ENCODE measurements around the gene EPHA6.
A peak's percentile ranks its signal among the peaks of the same experiment; 100 is the strongest.

EPHA6 gene

DNA sequence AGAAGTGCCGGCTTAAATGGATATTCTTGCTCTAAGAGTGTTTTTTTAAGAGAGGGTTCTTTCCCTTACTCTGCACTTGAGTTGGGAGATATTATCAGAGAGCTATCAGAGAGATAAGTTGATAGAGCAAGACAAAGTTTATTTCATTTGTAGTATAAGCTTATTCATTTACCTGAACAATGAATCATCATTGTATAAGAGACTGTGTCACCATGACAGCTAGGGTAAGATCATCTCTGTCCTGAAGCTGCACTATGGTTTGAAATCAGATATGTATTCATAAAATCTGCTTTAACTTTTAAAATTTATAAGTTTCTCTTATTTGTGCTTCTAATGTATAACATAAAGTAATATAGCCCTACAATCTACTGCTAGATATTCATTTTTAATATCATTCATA is 822.1 kb downstream of the EPHA6 start:
- no peak for TF ChIP-seq POLR2A (IDR thresholded peaks at IDR 0.05; ENCODE audit: low read length)
- TF ChIP-seq GATA1 (IDR thresholded peaks at IDR 0.05; ENCODE audit: low read depth, low read length) = no peak
- no peak for DNase-seq

DNA sequence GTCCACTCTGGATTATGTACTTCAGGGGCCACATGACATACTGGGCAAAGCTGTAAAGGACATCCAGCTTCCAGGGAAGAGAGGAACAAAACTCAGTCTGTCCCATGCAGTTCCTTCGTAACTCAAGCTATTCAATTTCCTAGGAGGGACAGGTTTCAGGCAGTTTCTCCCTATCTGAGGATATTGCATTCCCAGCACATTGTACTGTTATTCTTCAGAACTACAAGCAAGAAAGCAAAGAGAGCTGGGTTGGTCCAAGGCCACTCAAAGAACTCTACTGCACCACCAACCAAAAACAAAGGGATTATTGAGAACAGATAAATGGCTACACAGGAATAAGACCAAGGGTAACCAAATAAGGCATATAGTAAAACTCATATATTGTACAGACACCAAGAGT is 832.5 kb downstream of the EPHA6 start:
- no peak for TF ChIP-seq GATA1 (IDR thresholded peaks at IDR 0.05; ENCODE audit: low read depth, low read length)
- TF ChIP-seq POLR2A (IDR thresholded peaks at IDR 0.05; ENCODE audit: low read length) = no peak
- DNase-seq = no peak

DNA sequence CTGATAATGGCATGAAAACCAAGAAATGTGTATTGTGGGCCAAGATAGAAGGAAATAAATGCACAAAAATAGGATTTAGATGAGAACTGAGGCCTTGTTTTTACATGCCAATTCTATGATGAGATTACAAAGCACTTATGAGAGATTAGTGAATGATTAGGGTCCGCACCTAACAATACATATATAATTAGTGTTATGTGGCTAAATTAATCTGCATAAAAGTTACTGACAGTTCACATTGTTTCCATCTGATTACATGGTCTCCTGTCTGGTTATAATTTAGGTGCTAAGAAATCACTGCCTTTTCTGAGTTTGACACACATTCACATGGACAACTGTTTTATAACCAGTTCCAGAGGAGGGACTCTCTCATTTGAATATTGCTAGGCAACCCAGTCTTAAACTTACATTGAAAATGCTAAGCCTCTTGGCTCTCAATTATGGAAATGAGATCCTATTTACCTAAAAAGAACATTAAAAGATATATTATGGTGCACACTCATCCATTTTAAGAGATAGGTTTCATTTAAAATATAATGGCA is 833.1 kb downstream of the EPHA6 start:
- DNase-seq = no peak
- TF ChIP-seq POLR2A (IDR thresholded peaks at IDR 0.05; ENCODE audit: low read length) (no peak), GATA1 (IDR thresholded peaks at IDR 0.05; ENCODE audit: low read depth, low read length) (no peak)

GRCh38 chr3:97655971-97656370 is 841.6 kb downstream of the EPHA6 start:
- DNase-seq = no peak
- no peak for TF ChIP-seq POLR2A (IDR thresholded peaks at IDR 0.05; ENCODE audit: low read length)
- no peak for TF ChIP-seq GATA1 (IDR thresholded peaks at IDR 0.05; ENCODE audit: low read depth, low read length)

- DNase-seq = no peak
- TF ChIP-seq GATA1 (IDR thresholded peaks at IDR 0.05; ENCODE audit: low read depth, low read length) = no peak
- no peak for TF ChIP-seq POLR2A (IDR thresholded peaks at IDR 0.05; ENCODE audit: low read length)
Observed at GRCh38 chr3:97656638-97657037, 842.2 kb downstream of the EPHA6 start.

GRCh38 chr3:97658668-97659285 is 844.4 kb downstream of the EPHA6 start:
- TF ChIP-seq POLR2A (IDR thresholded peaks at IDR 0.05; ENCODE audit: low read length) (no peak), GATA1 (IDR thresholded peaks at IDR 0.05; ENCODE audit: low read depth, low read length) (no peak)

DNA sequence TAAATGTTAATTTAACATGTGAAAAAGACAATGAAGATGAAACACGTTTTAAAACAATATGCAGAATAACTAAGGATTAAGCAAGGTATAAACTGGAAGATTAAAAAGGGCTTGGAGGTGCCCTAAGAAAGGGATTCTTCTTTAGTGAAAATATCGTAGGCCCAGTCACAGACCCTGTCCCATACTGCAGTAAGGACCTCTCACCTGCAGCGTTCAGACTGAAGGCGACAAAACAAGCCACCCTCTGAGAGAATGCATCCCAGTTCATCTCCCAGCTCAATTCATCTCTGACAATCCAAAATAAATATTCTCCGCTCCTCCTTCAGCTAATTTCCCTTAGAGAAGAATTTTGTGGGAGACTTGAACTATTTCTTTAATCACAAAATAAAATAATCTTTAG is 847.9 kb downstream of the EPHA6 start:
- DNase-seq = no peak
- TF ChIP-seq POLR2A (IDR thresholded peaks at IDR 0.05; ENCODE audit: low read length) (no peak), GATA1 (IDR thresholded peaks at IDR 0.05; ENCODE audit: low read depth, low read length) (no peak)

More at GRCh38 chr3:97658668-97659285, 844.4 kb downstream of the EPHA6 start:
- peak; percentile 1 to 22 for DNase-seq

DNA sequence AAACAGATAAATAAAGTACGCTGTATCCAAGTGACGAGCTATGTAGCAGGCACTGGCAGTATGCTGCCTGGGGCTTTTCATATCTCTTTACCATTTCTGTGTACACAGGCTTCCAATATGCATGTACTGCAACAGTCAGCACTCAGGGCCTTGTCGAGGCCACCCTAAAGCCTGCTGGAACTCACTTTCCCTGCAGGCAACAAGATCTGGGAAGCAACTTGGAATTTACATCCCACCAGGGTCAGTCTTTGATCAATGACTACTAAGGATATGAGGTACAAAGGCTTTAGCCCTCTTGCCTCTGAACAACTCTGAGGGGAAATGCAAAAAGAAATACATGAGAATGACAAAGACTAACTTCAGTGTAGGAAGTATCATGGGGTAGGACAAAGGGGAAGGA is 848.4 kb downstream of the EPHA6 start:
- TF ChIP-seq POLR2A (IDR thresholded peaks at IDR 0.05; ENCODE audit: low read length) = no peak
- TF ChIP-seq GATA1 (IDR thresholded peaks at IDR 0.05; ENCODE audit: low read depth, low read length) = no peak
- DNase-seq = no peak

GRCh38 chr3:97665896-97666295 is 851.5 kb downstream of the EPHA6 start:
- no peak for DNase-seq
- TF ChIP-seq POLR2A (IDR thresholded peaks at IDR 0.05; ENCODE audit: low read length) (no peak), GATA1 (IDR thresholded peaks at IDR 0.05; ENCODE audit: low read depth, low read length) (no peak)

DNA sequence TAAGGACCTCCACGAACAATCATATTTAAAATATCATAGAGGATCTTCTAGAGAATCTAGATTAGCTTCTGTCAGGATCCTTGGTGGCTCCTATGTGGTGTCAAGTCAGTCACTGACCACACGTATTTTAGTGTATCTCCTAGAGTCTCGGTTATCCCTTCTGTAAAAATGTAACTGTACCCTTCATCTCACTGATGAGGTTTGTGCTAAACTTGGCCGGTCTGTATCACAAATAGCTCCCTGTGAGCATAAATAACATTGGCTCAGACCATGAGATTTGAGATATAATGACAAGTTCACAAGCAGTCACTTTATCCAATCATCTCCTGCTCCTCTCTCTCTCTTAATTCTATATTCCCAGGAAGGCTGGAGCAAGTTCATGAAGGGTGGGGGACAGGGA is 856.6 kb downstream of the EPHA6 start:
- DNase-seq = no peak
- TF ChIP-seq GATA1 (IDR thresholded peaks at IDR 0.05; ENCODE audit: low read depth, low read length) (no peak), POLR2A (IDR thresholded peaks at IDR 0.05; ENCODE audit: low read length) (no peak)

DNA sequence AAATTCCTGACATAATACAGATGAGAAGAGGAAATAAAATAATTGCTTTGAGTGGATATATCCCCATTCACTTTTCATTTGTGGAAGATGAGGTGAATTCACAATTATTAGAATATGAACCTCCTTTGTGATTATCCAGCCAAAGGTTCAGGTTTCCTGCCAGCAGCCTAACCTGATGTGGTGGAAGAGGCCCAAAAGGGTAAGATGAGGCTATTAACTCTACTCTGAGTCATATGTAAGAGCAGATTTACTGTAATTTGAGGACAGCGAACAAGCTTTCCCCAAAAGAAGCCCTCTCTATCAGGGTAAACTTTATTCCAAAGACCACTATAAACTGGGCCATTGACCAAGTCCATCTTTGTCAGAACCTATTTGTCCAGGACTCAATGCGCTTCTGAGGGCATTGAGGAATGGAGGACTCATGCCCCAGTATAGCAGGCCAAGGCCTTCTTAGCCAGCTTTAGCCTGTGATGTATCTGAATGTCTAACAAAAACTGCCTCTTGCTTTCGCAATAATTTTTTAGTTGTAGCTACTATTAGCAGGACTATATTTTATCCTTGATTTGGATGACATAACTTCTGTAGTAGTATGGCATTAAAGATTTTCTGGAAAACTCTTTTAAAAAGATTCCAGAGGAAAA is 859.1 kb downstream of the EPHA6 start:
- no peak for DNase-seq
- TF ChIP-seq POLR2A (IDR thresholded peaks at IDR 0.05; ENCODE audit: low read length) (no peak), GATA1 (IDR thresholded peaks at IDR 0.05; ENCODE audit: low read depth, low read length) (no peak)

- DNase-seq = no peak
- TF ChIP-seq POLR2A (IDR thresholded peaks at IDR 0.05; ENCODE audit: low read length) = no peak
- no peak for TF ChIP-seq GATA1 (IDR thresholded peaks at IDR 0.05; ENCODE audit: low read depth, low read length)
Observed at GRCh38 chr3:97674461-97674860, 860.1 kb downstream of the EPHA6 start.

DNA sequence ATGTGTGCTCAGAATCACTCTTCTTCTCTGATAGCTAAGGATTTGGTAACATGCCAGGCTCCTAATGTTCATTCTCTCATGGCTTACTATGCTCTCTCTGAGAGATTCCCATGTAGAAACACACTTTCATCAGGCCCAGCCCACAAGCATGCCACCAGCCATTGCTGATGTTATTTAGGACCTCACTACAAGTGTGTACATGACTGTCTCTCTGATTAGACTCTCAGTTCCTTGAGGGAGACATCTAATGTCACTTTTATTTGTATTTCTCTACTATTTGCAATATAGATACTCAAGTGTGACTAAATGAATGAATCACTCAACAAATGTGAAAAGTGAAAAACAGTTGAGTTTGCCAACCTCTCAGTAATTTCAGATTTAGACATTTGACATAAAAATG is 865.8 kb downstream of the EPHA6 start:
- no peak for DNase-seq
- no peak for TF ChIP-seq POLR2A (IDR thresholded peaks at IDR 0.05; ENCODE audit: low read length)
- TF ChIP-seq GATA1 (IDR thresholded peaks at IDR 0.05; ENCODE audit: low read depth, low read length) = no peak

DNA sequence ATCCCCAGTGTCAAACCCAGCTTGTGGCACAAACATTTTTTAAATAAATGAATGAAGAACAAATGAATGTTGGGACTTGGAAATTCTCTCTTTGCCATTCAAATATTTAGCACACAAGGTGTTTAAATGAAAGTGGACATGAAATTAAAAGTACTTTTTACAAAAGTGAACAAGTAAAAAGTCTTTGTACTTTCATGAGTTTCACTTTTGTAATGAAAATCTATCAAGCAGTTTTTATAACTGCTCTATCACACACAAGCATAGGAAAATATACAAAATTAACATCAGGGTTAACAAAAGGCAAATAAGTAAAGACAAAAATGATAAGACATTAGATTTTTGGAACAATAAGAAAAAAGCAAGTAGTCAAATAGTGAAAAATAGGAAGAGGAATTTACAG is 866.3 kb downstream of the EPHA6 start:
- TF ChIP-seq POLR2A (IDR thresholded peaks at IDR 0.05; ENCODE audit: low read length) (no peak), GATA1 (IDR thresholded peaks at IDR 0.05; ENCODE audit: low read depth, low read length) (no peak)
- no peak for DNase-seq

GRCh38 chr3:97684490-97684889 is 870.1 kb downstream of the EPHA6 start:
- DNase-seq = no peak

More at GRCh38 chr3:97684490-97684889, 870.1 kb downstream of the EPHA6 start:
- TF ChIP-seq POLR2A (IDR thresholded peaks at IDR 0.05; ENCODE audit: low read length) = no peak
- TF ChIP-seq GATA1 (IDR thresholded peaks at IDR 0.05; ENCODE audit: low read depth, low read length) = no peak

All from erythroblast (primary cell).